ENCODE results near the gene ACD.

- TF ChIP-seq, protein P1, sequence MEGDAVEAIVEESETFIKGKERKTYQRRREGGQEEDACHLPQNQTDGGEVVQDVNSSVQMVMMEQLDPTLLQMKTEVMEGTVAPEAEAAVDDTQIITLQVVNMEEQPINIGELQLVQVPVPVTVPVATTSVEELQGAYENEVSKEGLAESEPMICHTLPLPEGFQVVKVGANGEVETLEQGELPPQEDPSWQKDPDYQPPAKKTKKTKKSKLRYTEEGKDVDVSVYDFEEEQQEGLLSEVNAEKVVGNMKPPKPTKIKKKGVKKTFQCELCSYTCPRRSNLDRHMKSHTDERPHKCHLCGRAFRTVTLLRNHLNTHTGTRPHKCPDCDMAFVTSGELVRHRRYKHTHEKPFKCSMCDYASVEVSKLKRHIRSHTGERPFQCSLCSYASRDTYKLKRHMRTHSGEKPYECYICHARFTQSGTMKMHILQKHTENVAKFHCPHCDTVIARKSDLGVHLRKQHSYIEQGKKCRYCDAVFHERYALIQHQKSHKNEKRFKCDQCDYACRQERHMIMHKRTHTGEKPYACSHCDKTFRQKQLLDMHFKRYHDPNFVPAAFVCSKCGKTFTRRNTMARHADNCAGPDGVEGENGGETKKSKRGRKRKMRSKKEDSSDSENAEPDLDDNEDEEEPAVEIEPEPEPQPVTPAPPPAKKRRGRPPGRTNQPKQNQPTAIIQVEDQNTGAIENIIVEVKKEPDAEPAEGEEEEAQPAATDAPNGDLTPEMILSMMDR (IDR thresholded peaks at IDR 0.05): no peak
- peak in 2 of 3 donors; percentile 29 to 30 for TF ChIP-seq POLR2A (IDR thresholded peaks at IDR 0.05)
Observed at GRCh38 chr16:67664258-67664657, 4.2 kb upstream of the ACD start.

Data from body of pancreas (tissue), 4 donors.